Measurements from ENCODE around the gene OR52A1.
"Not testable (repeated sequence)": the region's sequence is repeated elsewhere in the genome, so short reads cannot be mapped to it uniquely, and the experiment has no call there.

Gene OR52A1

DNA sequence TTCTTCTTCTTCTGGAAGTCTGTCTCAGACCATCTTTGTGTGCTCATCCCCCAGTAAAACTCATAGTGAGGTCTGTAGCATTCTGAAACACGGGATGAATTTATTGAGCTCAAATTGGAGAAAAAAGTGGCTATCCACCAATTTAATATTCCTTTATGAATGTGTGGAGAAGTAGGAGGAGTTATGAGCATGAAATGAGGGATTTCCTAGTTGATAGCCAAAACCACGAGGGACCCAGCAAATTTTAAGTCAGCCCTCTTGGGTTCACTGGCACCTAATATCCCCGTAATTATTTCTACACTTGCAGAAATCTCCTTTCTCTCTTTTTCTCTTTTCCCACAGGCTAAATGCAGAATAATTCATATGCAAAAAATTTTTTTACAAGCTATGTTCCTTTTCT, at the start of gene OR52A1:
Gene OR52A1, minus strand, starts transcription at position 101 of the 400 bp plus-strand sequence. CDS start 2,388 bp downstream, outside the sequence.
- no peak for DNase-seq (ENCODE audit: low spot score)

DNA sequence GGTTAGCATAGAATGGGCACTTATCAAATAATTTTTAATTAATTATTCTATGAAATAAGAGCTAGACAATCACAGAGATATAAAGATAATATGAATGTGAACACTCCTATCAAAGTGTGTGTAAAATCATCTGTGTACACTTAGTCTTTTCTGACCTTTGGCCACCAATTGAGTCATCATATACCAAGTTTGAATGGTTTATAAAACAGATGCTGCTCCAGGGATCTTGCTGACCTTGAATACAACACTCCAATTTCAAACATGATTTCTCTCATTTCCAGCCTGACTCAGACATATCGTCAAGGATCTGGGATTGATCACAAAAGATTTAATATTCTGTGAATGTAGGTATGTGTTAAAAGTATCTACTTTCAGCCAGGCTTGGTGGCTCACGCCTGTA, 48.8 kb upstream of the OR52A1 start:
- DNase-seq (ENCODE audit: low spot score), result no peak

DNA sequence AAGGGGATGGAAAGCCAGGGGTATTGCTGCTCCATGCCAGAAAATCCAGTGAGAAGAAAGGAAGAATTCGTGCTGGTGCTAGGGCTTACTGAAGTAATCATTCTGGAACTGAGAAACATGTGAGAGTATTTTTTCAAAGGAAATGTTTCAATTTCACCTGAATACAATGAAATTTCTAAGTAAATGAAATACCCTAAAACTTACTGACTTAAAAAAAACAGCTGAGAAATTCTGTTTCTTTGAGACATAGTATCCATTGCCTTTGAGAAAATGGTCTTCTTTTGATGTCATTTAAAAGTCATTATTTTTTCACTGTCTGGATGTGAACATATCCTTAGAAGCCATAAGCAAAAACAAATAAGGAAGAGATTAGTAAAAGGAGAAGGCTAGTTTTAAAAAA, 46.0 kb upstream of the OR52A1 start, which contains the start of gene OR51V1:
Gene OR51V1, minus strand, starts transcription at position 101 of the 400 bp plus-strand sequence. Its CDS starts 0 bp downstream, at position 101.
- DNase-seq (ENCODE audit: low spot score), result no peak

DNA sequence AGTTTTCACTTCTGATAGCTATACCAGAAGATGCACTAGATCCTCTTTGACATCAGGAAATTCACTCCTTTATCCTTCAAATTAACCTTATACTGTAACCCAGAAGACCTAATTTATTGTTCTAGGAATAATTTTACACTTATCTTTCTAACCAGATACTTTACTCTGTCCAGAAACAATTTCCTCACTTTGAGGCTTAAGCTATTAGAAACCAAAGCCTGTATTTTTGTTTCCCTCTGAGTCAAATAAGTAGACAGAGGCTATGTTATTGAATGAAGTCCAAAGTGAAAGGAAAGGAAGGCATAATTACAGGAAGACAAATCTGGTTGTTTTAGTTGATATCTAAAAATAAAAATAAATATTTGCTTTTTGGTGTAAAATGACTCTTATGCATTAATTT, 43.7 kb upstream of the OR52A1 start:
- no peak for DNase-seq (ENCODE audit: low spot score)

DNA sequence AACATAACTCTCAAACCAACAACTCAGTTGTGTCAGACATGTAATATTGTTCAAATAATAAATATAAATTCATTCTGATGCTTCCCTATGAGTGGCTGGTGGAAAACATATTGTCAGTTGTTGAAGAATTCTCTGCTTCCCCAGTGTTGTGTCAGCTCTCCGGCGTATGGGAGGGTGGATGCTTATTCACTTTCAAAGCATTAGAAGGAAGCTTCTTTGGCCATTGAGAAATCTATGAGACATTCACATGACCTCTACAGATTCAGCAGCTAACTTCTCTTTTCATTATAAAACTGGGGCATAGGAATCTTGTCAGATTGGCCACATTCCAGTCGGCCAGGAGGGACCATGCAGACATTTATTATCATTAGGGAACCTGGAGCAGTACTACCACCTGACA, 43.0 kb upstream of the OR52A1 start:
- no peak for DNase-seq (ENCODE audit: low spot score)

DNA sequence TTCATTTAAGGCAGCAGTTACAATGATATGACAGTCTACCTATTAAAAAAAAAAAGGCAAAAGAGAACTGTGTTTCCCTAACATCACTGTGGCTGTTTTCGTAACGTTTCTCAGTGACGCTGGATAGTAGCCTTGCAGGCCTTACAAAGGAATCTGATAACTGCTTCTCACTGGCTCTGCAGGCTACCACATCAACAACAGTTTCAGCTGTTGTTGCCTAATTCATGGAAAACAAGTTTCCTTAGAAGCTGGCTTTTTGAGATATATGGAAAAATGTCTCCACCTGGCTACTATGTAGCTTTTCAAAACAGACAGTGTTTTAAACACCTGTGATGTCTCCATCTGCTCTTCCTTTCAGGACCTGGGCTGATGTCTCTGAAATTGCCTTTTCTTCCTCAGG, 42.2 kb upstream of the OR52A1 start:
- DNase-seq (ENCODE audit: low spot score), result no peak

DNA sequence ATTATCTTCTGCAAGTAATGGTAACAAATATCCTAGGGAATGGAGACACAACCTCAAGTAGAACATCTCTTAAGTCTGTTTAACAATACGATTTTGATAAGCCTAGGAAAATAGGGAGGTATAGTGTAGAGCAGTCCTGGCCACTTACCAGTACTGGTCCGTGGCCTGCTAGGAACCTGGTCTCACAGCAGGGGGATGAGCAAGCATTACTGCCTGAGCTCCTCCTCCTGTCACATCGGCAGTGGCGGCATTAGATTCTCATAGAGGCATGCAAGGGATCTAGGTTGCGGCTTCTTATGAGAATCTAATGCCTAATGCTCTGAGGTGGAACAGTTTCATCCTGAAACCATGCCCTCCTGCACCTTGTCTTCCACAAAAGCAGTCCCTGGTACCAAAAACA, 41.5 kb upstream of the OR52A1 start:
- DNase-seq (ENCODE audit: low spot score), result no peak

DNA sequence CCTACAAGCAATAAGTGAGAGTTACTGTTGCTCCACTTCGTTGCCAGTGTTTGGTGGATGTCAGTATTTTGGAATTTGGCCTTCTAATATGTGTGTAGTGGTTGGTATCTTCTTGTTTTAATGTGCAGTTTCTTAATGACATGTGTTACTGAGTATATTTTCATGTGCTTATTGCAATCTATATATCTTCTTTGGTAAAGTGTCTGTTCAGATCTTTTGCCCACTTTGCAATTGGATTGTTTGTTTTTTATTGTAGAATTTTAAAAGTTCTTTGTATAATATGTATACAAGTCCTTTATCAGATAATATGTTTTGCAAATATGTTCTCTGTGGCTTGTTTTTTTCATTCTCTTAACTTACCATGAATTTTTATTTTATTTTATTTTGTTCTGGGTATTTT, 38.2 kb upstream of the OR52A1 start:
- DNase-seq (ENCODE audit: low spot score), result no peak

DNA sequence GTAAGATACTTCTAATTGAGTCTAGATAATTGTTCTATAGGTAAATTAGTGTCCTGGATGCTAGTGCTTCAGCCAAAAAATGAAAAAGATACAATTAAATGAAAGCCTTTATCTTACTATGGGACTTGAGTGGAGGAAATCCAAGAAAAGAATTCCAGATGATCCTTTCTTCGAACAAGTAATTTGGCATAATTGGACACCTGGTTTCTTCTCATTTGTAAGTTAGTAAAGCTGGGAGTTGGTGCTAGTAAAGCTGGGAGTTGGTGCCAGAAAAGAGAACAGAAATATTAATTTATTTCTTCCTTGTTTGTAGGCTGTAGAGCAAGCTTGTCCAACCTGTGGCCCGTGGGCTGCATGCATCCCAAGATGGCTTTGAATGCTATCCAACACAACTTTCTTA, 33.6 kb upstream of the OR52A1 start:
- DNase-seq (ENCODE audit: low spot score), result no peak

DNA sequence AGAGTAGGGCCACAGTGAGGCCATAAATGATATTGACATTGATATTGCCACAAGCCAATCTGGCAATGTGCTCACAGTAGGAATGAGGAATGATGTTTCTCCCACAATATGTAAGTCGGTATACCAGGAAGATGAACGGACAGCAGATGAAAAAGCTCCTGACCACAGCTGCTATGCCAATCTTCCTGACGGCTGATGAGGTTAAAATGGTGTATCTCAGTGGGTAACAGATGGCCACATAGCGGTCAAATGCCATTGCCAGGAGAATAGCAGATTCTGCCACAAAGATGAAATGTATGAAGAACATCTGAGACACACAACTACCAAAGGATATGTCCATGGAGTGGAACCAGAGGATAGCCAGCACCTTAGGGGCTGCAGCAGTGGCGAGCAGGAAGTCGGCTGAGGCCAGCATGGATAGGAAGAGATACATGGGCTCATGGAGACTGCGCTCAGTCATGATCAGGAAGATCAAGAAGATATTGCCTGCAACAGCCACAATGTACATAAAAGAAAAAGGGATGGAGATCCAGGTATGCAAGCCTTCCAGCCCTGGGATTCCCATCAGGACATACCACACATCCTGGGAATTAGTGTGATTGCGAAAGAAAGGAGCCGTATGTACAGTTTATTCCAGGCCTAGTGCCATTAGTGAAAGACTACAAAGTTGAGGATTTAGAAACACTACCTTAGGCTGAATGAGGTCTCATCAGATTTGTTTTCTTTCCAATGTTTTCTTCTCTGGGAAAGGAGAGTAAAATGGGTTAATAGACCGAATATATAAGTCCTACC, 23.7 kb upstream of the OR52A1 start:
- no peak for DNase-seq (ENCODE audit: low spot score)

DNA sequence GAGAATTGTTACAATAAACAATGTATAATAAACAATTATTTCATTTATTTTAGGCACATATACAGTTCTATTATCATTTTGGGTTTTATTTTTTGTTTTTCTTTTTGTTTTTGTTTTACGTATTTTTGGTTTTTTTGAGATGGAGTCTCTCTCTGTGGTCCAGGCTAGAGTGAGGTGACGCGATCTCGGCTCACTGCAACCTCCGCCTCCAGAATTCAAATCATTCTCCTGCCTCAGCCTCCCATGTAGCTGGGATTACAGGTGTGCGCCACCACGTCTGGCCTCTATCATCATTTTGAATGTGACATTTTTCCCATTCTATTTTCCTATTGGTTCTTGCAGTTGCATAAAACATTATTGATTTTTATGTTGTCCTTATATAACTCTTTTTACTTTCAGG, 20.4 kb upstream of the OR52A1 start:
- DNase-seq (ENCODE audit: low spot score), result no peak

DNA sequence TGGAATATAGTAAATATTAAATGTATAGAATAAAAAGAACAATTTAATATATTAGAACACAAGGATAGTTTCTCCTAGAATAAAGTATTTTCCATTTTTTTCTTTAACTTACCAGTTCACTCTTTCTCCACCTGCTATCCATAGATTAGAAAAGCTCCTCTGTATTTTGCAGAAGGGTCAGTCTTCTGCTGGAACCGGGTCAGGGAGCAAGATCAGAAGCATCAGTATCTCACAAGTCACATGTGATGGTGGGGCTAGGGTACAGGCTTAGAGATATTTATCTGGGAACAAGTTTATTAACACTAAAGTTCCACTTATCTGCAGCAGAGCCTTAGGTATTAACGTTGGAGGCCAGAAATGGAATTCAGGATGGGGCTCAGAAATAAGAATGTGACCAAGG, 17.3 kb upstream of the OR52A1 start:
- no peak for DNase-seq (ENCODE audit: low spot score)

DNA sequence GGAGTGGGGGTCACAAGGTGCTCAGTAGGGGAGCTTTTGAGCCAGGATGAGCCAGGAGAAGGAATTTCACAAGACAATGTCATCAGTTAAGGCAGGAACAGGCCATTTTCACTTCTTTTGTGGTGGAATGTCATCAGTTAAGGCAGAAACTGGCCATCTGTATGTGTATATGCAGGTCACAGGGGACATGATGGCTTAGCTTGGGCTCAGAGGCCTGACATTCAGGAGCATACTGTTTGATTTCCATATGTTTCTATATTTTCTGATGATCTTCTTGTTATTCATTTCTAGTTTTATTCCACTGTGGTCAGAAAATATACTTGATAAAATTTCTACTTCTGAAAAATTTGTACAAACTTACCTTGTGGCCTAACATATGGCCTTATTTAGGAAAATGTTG, 11.3 kb upstream of the OR52A1 start:
- not testable (repeated sequence) for DNase-seq (ENCODE audit: low spot score)

DNA sequence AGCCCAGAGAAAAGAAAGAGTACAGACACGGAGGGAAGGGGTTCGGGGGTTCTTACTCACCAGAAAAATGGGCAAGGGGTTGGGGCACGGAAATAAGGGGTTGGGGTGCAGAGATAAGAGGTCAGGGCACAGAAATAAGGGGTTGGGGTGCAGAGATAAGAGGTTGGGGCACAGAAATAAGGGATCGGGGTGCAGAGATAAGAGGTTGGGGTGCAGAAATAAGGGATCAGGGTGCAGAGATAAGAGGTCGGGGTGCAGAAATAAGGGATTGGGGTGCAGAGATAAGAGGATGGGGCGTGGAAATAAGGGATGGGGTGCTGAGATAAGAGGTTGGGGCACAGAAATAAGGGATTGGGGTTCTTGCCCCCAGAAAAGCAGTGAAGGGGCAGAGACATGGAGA, 10.2 kb upstream of the OR52A1 start:
- not testable (repeated sequence) for DNase-seq (ENCODE audit: low spot score)

DNA sequence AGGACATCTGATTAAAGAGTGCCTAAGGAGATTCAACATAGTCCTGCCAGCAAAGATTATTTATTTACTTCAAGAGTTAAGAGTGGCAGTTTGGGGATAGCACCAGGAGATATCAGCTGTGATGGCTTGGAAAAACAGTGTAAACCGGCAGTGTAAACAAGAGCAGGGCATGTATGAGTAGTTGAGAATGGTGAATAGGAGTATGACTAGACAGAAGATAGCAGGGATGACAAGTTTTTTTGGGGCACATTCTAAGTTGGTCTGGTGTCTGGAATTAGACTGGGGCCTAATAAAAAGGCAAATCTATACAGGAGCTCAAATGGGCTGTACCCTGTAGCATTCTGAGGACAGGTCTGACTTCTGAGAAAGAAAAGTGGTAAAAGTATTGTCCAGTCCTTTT, 6.5 kb upstream of the OR52A1 start:
- DNase-seq (ENCODE audit: low spot score), result not testable (repeated sequence)

DNA sequence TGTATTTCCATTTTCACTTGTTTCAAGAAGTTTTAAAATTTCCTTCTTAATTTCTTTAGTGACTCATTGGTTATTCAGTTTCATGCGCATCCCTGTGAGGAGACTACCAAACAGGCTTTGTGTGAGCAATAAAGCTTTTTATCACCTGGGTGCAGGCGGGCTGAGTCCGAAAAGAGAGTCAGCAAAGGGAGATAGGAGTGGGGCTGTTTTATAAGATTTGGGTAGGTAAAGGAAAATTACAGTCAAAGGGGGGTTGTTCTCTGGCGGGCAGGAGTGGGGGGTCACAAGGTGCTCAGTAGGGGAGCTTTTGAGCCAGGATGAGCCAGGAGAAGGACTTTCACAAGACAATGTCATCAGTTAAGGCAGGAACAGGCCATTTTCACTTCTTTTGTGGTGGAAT, 5.7 kb upstream of the OR52A1 start:
- DNase-seq (ENCODE audit: low spot score), result not testable (repeated sequence)

DNA sequence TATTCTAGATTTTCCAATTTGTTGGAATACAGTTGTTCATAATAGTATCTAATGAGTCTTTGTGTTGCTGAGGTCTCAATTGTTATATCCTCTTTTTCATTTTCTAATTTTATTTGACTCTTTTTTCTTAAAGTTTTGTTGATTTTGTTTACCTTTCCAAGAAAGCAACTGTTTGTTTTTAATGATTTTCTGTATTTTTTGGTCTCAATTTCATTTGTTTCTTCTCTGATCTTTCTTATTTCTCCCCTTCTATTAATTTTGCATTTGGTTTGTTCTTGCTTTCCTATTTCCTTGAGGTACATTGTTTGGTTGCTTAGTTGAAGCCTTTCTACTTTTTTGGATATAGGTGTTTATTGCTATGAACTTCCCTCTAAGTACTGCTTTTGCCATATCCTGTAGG, 5.2 kb upstream of the OR52A1 start:
- DNase-seq (ENCODE audit: low spot score), result no peak

DNA sequence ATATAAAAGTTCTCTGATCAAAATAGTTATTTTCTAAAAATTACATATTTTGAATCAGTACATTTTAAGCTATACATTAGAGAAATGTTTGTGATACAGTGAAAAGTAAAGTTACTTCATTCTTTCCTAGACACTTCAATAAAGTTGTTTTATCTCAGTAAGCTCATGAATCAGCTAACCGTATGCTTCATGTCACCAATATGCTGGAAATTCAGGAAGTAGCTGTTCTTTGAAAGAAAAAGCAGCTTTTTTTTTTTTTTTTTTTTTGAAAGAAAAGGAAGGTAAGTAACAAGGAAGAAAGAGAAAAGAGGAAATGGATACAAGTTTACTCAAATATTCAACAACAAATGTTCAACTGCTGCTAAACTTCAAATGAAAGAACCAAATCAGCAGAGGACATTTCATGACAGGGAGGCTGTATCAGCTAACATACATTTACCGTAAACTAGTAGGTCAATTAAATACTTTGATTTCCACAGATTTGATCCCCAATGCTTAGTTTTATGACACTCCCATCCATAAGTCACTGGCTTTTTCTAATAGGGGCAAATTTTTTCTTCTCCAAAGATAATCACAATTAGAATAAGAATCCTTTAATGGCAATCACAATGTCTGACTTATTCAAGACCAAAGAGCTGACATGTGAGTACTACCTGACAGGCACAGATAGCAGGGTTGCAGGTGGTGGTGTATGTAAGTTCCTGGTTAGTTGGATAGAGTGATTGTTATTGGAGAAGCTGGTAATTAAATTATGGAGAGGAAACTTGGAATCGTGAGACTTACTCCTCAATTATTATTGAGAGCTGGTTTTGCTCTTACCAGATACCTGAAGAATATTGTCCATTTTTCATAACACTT, 754 bp downstream of the OR52A1 start:
- no peak for DNase-seq (ENCODE audit: low spot score)

DNA sequence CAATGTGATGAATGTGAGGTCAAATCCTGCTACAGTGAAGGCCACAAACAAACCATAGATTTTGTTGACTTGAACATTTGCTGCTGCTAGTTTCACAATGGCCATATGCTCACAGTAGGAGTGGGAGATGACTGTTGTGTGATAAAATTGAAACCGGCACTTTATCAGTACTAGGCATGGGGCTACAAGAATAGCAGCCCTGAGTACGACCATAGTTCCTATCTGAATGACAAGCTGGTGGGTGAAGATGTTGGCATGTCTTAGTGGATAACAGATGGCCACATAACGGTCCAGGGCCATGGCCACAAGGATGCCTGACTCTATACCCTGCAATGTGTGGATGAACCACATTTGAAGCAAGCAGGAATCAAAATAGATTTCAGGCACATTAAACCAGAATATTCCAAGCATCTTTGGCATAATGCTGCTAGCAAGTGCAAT, 2.8 kb downstream of the OR52A1 start:
- DNase-seq (ENCODE audit: low spot score), result no peak

DNA sequence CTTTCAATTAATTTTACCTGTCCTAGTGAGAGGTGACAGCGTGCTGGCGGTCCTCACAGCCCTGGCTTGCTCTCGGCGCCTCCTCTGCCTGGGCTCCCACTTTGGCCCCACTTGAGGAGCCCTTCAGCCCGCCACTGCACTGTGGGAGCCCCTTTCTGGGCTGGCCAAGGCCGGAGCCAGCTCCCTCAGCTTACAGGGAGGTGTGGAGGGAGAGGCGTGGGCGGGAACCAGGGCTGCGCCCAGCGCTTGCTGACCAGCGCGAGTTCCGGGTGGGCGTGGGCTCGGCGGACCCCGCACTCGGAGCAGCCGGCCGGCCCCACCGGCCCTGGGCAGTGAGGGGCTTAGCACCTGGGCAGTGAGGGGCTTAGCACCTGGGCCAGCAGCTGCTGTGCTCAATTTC, 10.4 kb downstream of the OR52A1 start:
- not testable (repeated sequence) for DNase-seq (ENCODE audit: low spot score)

DNA sequence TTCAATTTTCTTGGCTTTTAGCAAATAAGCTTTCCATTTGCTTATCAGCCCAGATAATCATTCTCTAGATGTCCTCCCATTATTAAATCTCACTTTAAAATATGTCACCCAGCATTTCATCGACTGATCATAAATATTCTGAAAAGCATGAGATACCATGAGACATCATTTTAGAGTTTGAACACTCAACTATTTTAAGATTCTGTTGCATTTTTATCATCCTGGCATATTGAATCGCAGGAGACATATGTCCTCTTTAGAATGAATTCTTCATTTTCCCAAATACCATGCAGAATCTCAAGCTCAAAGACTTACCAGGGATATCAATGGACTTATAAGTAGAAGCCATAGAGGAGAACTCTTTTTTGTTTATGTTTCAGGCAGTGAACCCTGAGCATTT, 16.6 kb downstream of the OR52A1 start, which contains the start of gene OR52A5:
Gene OR52A5, minus strand, starts transcription at position 361 of the 400 bp plus-strand sequence. CDS start 5,714 bp downstream, outside the sequence.
- DNase-seq (ENCODE audit: low spot score), result no peak

DNA sequence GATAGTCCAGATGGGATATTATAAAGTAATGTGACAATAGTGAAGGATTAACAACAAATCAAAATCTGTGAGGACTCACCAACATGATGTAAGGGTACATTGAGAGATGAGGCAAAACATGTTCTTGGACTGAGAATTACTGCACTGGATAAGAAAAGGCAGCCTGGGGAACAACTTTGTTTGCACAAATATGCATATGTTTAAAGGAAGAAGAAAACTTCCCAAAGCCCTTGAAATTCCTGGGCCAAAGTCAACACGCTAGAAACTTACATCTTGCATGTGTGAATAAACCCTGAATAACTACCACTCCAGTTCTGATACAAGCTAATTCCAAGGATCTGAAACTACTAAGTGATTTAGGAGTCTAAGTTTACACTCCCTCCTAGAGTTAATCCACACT, 17.5 kb downstream of the OR52A1 start:
- DNase-seq (ENCODE audit: low spot score), result no peak

DNA sequence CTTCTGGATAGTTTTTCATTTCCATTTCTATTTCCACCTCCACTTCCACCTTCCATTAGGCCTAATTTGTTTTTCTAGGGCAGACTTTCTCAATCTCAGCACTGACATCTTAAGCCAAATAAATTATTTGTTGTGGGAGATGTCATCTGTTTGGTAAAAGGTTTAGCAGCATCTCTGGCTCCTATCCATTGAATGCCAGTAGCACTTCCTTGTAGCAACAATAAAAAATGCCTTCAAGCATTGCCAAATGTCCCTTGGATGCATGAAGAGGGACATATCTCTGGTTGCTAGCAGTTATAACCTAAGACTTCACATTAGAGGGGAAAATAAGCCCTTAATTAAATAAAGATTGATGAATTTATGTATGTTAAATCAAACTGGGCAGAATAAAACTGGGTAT, 18.3 kb downstream of the OR52A1 start:
- no peak for DNase-seq (ENCODE audit: low spot score)

Measured in CD4-positive, alpha-beta T cell treated with Interleukin-2 at 100 ng/mL for 4 hours (primary cell).